NCI-H1048 (cell line): ENCODE results near the gene RPTN.

Experiments
- DNase-seq: peaks from one replicate; lab custom pipeline; 2025; lab: John Stamatoyannopoulos, UW

RPTN gene

GRCh38 chr1:152110860-152111514 lies 48.0 kb downstream of the RPTN start:
- no peak for DNase-seq

- no peak for DNase-seq
Measured at GRCh38 chr1:152110365-152110859, 48.6 kb downstream of the RPTN start.

DNA sequence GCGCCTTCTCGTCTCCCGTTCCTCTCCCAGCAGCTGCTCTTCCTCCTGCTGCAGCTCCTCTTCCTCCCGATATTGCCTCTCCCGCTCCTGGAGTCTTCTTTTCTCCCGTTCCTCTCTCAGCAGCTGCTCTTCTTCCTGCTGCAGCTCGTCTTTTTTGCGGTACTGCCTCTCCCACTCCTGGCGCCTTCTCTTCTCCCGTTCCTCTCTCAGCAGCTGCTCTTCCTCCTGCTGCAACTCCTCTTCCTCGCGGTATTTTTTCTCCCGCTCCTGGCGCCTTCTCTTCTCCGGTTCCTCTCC lies 49.1 kb downstream of the RPTN start:
- no peak for DNase-seq

DNA sequence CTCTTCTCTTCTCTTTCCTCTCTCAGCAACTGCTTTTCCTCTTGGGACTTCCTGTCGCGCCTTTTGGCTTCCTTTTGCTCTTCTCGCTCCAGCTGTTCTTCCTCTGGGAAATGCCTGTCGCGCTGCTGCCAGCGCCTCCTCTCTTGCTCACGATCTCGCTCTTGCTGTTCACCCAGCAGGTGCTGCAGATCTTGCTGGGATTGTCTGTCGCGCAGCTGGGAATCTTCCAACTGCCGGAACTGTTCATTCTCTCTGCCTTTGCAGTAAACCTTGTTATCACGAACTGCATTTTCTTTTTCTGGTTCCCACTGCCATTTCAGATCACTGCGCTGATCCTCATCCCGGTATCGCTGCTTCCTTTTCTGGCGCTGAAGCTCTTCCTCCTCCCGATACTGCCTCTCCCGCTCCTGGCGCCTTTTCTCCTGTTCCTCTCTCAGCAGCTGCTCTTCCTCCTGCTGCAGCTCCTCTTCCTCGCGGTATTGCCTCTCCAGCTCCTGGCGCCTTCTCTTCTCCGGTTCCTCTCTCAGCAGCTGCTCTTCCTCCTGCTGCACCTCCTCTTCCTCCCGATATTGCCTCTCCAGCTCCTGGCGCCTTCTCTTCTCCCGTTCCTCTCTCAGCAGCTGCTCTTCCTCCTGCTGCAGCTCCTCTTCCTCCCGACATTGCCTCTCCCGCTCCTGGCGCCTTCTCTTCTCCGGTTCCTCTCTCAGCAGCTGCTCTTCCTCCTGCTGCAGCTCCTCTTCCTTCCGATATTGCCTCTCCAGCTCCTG lies 49.6 kb downstream of the RPTN start:
- no peak for DNase-seq

DNA sequence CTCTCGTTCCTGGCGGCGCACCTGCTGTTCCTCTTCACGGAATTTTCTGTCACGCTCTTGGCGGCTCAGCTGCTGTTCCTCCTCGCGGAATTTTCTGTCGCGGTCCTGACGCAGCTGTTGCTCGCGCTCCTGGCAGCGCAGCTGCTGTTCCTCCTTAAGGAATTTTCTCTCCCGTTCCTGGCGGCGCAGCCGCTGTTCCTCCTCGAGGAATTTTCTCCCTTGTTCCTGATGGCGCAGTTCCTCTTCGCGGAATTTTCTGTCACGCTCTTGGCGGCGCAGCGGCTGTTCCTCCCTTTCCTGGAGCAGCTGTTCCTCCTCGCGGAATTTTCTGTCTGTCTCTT lies 50.2 kb downstream of the RPTN start:
- no peak for DNase-seq

- no peak for DNase-seq
Measured at GRCh38 chr1:152107984-152108881, 50.8 kb downstream of the RPTN start.

DNA sequence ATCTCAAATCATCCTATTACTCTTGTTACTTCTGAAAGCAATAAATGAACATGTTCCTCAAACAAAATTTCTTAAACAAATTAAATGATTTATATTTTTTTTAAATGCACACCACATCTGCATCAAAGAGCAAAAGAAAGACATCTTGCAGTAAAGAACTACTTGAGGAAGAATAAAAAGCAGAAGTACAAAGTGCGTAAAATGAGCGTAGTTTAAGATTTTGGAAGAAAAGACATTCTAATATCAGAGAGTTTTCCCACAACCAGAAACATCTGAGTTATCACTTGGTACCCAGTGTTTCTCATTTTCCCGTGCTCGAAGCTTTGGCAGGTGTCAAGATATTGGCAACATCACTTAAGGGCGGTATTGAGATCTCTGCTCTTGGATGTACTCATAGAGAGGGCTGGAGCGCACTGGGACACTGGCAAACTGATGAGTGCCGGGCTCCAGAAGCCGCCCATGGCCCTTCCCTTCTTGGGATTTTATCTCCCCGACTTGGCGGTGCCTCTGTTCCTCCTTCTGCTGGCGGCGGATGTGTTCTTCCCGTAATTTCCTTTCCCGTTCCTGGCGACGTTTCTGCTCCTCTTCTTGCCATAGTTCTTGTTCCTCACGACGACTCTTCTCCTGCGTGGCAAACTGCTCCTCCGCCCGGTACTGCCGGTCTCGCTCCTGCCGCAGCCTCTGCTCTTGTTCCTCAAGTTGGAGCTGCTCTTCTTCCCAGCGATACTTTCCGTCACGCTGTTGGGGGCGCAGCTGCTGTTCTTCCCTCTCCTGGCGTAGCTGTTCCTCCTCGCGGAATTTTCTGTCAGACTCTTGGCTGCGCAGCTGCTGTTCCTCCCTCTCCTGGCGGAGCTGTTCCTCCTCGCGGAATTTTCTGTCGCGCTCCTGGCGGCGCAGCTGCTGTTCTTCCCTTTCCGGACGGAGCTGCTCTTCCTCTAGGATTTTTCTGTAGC lies 51.7 kb downstream of the RPTN start:
- no peak for DNase-seq

DNA sequence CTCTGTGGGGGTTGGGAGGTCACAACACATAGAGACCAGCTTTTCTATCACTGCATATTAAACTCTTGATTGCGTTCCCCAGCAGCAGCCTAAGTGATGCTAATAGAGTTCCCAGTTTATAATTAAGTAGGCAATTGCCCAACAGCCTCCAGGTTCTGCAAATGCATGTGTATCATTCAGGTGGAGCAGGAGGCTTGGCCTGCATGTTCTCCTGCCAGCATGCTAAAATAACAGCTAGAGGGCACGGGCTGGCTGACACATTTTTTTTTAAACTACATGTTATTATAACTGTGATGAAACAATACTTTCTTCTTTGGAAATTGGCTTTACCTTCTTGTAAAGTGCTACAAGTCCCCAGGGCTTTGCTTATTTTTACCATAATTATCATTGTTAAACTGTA lies 54.2 kb downstream of the RPTN start:
- no peak for DNase-seq
